GM19240 (cell line): ENCODE results near the gene TP53I11.

ENCODE experiments used
- DNase-seq: peaks from one replicate; pipeline ENCODE4 v3.0.0; 2011; ENCODE audit warnings: low spot score; ENCODE audit not compliant: insufficient read length

TP53I11 gene

GRCh38 chr11:44978961-44979331 lies 28.3 kb upstream of the TP53I11 start:
- DNase-seq, result no peak

- no peak for DNase-seq
Observed at GRCh38 chr11:44978274-44978960, 27.7 kb upstream of the TP53I11 start.

GRCh38 chr11:44977493-44977984 lies 26.9 kb upstream of the TP53I11 start:
- no peak for DNase-seq

GRCh38 chr11:44976576-44976975 lies 25.9 kb upstream of the TP53I11 start:
- no peak for DNase-seq

- no peak for DNase-seq
Observed at GRCh38 chr11:44974402-44975000, 23.8 kb upstream of the TP53I11 start.

- DNase-seq, result no peak
Observed at GRCh38 chr11:44973632-44974401, 23.1 kb upstream of the TP53I11 start.

GRCh38 chr11:44972746-44973435 lies 22.2 kb upstream of the TP53I11 start:
- no peak for DNase-seq

- DNase-seq, result no peak
Observed at GRCh38 chr11:44971185-44971584, 20.5 kb upstream of the TP53I11 start.

- DNase-seq, result no peak
Observed at GRCh38 chr11:44970293-44970692, 19.6 kb upstream of the TP53I11 start.

GRCh38 chr11:44969651-44970252 lies 19.1 kb upstream of the TP53I11 start:
- no peak for DNase-seq

GRCh38 chr11:44968510-44968909 lies 17.8 kb upstream of the TP53I11 start:
- no peak for DNase-seq

- no peak for DNase-seq
Observed at GRCh38 chr11:44967930-44968496, 17.3 kb upstream of the TP53I11 start.

- DNase-seq, result no peak
Observed at GRCh38 chr11:44966694-44967093, 16.0 kb upstream of the TP53I11 start.

GRCh38 chr11:44964526-44965209 lies 14.0 kb upstream of the TP53I11 start:
- DNase-seq, result no peak

GRCh38 chr11:44963948-44964347 lies 13.3 kb upstream of the TP53I11 start:
- DNase-seq, result no peak

GRCh38 chr11:44963136-44963535 lies 12.5 kb upstream of the TP53I11 start:
- DNase-seq, result no peak

GRCh38 chr11:44962464-44962863 lies 11.8 kb upstream of the TP53I11 start:
- no peak for DNase-seq

GRCh38 chr11:44960200-44960845 lies 9.6 kb upstream of the TP53I11 start:
- no peak for DNase-seq

GRCh38 chr11:44959064-44959463 lies 8.4 kb upstream of the TP53I11 start:
- DNase-seq, result no peak
